GM13976 (cell line): ENCODE data around the gene FYN.
"Not testable (repeated sequence)": the region's sequence is repeated elsewhere in the genome, so short reads cannot be mapped to it uniquely, and the experiment has no call there.

Source experiments
- DNase-seq: peaks from one replicate; pipeline ENCODE4 v3.0.0; 2012; ENCODE audit warnings: low spot score
- in situ Hi-C: fragments of 300-500 bp; cut with MboI; formaldehyde crosslinking; loops from one replicate; pipeline ENCODE4 v1.12.0; 2022; ENCODE audit warnings: low sequenced_read_pairs, mixed read lengths, inconsistent platforms; ENCODE audit not compliant: unreplicated experiment
- TF ChIP-seq, protein P1 (sequence below): IDR thresholded peaks from 2 replicates; pipeline ENCODE4 v1.5.1; 2012; ENCODE audit warnings: borderline replicate concordance, mild to moderate bottlenecking; ENCODE audit not compliant: insufficient read depth; ENCODE audit errors: extremely low read depth, missing control alignments, control extremely low read depth

The FYN gene

DNA sequence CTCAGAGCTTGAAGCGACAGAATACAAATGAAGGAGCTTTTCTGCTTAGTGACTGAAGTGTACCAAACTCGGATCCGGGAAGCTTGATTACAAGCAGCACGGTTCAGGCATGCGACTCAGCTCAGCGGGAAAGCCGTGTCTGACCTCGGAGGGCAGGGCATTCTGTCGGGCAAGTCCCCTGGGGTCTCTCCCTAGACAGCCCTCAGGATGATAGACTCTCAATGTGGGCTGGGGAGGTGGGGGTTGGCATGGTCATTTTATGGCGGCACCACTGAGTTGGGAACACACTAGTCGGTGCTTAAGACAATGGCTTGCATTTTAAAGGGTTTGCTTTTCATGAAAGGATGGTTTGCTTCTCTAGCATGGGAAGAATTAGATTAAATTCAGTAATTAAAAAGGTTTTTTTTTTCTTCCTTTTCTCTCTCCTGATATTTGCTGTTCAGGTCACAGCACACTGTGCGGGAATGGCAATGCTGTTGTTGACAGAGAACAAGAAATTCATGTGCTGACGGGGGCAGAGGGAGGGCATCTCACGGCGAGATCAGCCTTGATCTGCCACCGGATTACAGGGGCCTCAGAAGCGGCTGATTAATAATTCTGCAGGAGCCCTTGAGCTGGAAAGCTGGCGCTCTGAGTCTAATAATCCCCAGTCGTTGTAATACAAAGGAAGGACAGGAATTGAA is 186.9 kb downstream of the FYN start:
- TF ChIP-seq, protein P1, sequence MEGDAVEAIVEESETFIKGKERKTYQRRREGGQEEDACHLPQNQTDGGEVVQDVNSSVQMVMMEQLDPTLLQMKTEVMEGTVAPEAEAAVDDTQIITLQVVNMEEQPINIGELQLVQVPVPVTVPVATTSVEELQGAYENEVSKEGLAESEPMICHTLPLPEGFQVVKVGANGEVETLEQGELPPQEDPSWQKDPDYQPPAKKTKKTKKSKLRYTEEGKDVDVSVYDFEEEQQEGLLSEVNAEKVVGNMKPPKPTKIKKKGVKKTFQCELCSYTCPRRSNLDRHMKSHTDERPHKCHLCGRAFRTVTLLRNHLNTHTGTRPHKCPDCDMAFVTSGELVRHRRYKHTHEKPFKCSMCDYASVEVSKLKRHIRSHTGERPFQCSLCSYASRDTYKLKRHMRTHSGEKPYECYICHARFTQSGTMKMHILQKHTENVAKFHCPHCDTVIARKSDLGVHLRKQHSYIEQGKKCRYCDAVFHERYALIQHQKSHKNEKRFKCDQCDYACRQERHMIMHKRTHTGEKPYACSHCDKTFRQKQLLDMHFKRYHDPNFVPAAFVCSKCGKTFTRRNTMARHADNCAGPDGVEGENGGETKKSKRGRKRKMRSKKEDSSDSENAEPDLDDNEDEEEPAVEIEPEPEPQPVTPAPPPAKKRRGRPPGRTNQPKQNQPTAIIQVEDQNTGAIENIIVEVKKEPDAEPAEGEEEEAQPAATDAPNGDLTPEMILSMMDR: no peak
- no peak for DNase-seq
- in situ Hi-C loops: no loop called here

DNA sequence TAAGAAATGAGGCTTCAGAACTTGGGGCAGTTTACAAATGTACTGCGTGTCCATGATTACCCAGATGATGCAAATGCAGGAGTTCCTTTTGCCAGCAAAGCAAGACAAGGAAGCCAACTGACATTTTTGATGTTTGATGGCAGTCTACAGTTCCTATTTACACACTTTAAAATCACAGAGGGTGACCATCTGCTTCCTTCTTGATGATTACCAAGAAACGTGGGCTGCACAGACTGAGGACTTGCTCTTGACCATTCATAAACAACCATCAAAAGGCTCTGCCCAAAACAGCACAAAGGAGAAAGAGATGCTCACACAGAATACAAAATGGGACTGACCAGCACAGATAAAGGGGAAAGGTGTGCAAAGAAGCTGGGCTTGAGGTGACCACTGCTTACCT is 187.7 kb downstream of the FYN start:
- DNase-seq: no peak
- in situ Hi-C loops: no loop called here
- TF ChIP-seq, protein P1: no peak

DNA sequence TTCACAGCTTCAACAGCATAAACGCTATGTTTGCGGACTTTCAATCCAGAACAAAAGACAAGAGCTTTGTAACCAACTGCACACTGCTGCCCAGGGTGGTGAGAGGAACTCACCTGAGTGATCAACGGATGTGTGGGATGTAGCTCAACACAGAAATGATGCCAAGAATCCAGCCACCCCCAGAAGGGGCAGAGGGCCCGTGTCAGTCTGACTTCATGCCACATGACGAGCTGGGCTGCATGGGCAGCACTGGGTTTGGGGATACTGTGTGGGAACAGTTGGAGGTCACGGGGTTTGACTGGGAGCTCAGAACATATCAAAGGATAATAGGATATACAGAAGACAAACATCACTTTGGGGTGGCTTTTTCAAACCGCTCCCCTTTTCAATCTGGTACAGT is 188.2 kb downstream of the FYN start:
- in situ Hi-C loops: no loop called here
- TF ChIP-seq, protein P1: no peak
- no peak for DNase-seq

DNA sequence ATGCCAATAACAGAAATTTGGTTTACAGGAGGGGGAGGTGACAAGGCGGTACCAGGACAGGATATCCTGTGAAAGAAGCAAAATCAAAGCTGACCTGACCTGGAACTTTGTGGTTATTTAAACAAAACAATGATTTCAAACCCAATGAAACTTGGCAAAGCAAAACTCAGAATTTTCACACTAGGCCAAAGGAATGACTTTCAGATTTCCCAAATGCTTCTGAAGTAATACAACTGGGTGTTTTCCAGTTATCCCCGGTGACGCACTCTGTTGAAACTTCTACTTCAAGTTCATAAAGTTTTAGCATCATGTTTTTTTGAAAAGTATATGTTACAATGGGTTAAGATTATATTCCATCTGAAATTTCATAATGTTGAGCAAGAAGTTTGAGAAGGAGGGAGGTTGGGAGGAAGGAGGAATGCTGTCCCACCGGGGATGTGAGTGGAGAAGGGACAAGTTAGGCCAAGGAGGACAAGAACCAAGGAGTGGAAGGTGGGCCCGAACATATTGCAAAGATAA is 189.4 kb downstream of the FYN start:
- DNase-seq: no peak
- in situ Hi-C loops: no loop called here
- TF ChIP-seq, protein P1: no peak

DNA sequence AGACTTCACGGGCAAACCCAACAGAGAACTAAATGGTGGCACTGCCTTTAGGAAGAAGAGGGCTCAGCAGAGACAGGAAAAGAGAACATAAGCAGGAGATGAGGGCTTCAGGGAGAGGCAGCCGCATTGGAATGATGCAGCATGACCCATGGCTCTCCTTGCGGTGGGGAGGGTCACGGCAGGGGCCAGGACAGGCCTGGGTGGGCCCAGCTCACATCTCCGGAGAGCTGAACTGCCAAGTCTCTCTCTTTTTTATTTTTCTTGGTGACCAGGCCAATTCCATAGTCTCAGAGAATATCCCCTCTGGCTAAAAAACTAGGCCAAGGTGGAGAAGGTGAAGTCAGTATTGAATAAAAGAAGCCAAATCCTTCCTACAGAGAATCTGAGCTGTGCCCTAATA is 190.1 kb downstream of the FYN start:
- DNase-seq: no peak
- in situ Hi-C loops: no loop called here
- TF ChIP-seq, protein P1: no peak

DNA sequence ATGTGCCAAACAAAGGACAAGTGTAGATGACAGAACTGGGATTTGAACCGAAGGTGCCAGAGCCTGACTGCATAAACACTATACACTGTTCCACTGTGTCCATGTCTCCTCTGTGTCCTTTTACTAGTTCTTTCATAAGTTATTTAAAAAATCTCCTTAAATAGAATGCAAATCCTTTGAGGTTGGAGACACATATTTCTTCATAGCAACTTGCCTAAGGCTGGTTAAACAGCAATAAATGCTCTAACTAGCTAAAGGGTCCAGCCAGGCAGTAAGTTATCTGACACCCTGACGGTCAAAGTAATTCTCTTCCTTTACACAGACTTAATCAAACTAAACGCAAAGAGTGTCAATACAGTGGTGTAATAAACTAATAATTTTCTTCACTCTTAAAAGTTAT is 191.4 kb downstream of the FYN start:
- DNase-seq: no peak
- in situ Hi-C loops: no loop called here
- TF ChIP-seq, protein P1: no peak

DNA sequence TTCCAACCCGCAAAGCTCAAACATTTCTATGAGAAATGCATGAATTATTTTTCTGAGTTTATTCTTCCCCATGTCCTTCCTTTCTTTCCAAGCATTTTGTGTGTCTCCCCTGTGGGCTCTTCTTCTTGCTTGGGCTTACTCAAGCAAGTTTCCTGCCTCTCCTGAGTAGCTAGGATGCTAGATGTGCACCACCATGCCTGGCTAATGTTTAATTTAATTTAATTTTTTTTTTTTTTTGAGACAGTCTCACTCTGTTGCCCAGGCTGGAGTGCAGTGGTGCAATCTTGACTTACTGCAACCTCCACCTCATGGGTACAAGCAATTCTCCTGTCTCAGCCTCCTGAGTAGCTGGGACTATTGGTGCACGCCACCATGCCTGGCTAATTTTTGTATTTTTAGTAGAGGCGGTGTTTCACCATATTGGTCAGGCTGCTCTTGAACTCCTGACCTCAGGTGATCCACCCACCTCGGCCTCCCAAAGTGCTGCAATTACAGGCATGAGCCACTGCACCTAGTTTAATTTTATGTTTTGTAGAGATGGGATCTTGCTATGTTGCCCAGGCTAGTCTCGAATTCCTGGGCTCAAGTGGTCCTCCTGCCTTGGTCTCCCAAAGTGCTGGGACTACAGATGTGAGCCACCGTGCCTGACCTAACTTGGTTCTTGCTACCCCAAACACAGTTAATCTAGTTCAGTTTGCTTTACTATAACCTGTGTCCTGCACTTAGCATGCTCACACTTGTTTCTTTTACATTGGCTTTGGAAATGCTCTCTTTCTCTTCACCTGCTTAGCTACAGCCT is 192.2 kb downstream of the FYN start:
- in situ Hi-C loops, DNase-seq: not testable (repeated sequence)
